ENCODE measurements around the gene DNAH9. TPM values are rescaled to one million over a fixed set of nuclear protein-coding genes. Genes with fewer than 3 reads are reported as not detected.
"Not testable (repeated sequence)": the region's sequence is repeated elsewhere in the genome, so short reads cannot be mapped to it uniquely, and the experiment has no call there.

DNAH9 gene
- total RNA-seq, 1 donor from 2014 or later = 1.7 TPM

DNA sequence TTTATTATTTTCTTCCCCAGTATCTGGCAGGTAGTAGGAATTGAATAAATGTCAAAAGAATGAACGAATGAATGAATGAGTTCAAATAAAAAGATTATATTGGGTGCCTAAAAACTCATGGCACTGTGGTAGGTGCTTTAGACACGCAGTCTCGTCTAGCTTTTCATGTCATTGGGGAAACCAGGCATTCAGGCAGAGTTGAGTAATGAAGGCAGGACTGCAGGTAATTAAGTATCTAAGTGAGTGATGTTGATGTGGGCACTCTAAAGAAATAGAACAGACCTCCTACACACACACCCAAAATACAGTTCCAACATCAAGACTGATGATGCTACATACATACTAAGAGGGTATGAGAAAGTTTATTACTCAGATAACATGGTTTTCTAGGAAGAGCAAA lies 302.4 kb downstream of the DNAH9 start:
- no peak for DNase-seq (ENCODE audit: low spot score)

DNA sequence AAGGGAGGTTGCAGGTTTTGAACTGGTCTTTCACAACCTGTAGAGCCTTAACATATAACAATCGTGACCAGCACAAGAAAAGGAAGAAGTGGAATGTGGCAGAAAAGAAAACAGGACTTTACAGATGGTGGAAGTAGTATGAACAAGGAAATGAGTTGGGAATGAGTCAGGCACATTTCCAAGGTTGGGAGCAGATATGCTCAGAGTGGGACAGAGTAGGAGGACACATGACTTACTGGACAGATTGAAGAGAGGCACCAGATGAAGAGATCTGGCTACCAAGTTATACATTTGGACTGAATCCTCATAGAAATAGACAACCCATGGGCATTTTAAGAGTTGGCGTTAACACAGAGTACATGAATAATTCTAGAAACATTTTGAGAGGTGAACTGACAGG lies 303.7 kb downstream of the DNAH9 start:
- no peak for DNase-seq (ENCODE audit: low spot score)

DNA sequence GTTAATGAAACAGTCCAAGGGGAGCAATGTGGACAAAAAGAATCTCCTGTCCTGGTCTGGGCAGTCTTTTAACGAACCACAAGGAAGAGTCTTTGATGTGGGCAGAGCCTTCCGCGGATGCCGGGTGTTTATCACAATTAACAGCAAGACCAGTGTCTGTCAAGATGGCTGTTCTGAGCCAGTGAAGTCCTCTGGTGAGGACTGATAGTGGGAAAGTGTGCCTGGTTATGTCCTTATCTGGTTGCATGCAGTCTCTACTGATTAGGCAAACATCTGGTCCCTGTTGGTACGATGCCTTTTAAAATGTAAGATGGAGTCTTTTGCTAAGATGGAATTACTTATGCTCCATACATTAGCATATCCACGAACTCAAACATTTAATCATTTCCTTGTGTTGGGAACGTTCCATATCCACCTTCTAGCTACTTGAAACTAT lies 310.5 kb downstream of the DNAH9 start:
- DNase-seq (ENCODE audit: low spot score) = no peak

DNA sequence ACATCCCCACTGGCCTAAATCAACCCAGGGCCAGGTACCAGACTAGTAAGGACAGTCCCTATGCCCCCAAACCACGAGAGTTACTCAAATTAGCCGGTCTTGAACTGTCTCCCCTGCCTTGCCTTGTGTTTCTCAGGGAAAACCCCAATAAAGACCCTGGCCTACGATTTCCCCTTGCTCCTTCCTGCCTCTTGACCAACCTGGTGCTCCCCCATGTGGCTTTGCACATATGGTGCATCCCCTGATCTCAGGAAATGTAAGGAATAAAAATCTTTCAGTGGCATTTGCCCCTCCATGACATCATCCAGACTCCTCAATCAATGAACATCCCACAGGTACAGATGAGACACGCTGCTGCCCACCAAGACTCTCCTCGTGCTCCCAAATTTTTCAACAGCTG lies 311.1 kb downstream of the DNAH9 start:
- DNase-seq (ENCODE audit: low spot score) = no peak

DNA sequence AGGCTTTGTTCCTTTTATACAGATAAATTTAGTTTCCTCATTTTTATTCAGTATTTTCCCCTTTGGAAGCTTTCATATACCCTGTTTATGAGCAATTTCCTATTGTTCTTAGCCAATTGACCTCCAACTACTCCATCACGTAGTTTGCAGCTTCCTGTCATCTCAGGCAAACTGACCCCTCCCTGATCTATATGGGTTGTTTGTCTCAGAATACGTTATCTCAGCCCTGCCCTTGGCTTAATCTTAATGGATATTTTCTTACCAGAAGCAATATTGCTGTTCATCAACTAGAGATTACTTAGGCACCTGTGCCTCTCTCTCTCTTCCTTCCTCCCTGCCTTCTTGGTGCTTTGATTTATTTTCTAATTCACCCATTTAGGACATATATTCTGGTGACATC lies 317.8 kb downstream of the DNAH9 start:
- no peak for DNase-seq (ENCODE audit: low spot score)

DNA sequence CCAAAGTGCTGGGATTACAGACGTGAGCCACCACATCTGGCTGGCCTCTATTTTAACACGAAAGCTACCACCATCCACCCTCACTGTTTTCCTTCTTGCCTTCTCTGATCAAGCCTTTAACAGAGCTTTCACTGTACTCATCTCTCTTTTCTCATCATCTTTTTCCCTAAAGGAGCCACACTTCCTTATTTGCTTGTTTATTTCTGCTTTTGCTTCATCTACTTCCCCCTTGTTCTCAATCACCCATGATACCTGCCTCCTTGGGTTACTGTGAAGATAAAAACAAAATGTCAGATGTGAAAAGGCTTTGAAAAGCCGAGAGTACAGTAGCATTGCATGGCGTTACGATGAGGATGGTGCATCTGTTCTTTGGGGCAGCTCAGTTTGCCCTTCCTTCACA lies 319.1 kb downstream of the DNAH9 start:
- DNase-seq (ENCODE audit: low spot score) = no peak

DNA sequence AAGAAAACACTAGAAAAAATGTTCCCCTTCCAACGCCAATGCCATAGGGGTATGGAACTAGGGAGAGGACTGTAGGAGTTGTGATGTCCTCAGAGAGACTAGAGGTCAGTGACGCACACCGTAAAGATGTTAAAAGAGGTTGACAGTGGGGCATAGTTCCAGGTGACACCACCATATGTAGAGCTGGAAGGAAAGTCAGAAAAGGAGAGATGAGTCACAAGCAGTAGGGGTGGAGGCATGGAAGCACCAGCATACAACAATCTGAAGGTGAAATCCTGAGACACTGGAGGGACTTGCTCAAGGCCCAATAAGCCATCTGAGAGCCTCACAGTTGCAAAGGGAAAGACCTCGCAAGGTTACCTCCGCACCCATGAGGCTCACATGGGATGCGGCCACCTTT lies 323.0 kb downstream of the DNAH9 start:
- DNase-seq (ENCODE audit: low spot score) = no peak

DNA sequence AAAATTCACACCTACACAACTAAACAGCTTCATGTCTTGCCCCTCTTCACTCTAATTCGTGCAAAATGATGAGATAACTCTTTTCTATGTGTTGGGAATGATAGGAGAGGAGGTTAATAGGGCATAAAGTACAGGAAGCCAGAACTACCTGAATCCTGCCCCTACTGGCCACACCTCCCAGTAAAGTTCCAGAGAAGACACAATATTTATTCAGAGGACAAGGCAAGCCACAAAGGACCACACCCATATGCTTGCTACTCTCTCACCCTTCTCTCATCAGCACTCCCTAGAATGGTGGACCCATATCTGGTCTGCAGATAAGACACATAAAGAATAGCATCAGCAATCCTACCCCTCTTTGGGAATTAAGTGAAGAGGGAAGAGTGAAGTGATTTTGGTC lies 324.4 kb downstream of the DNAH9 start:
- no peak for DNase-seq (ENCODE audit: low spot score)

DNA sequence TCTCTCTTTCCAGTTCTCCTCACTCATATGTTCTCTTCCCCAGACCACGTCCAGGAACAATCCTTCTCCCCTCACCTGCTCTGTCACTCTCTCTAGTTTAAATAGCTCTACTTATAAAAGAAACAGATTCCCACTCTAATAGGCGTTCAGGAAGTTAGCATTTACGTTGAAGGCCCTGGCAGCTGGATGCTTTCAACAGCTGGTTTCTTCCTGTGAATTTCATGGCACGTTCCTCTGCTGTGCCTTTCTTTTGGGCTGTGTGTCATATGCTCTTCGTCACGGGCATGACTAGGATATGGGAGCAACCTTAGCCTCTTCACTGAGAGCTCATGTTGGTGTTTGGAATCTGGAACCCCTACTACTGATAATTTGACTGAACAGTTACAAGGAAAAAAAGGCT lies 325.8 kb downstream of the DNAH9 start:
- no peak for DNase-seq (ENCODE audit: low spot score)

DNA sequence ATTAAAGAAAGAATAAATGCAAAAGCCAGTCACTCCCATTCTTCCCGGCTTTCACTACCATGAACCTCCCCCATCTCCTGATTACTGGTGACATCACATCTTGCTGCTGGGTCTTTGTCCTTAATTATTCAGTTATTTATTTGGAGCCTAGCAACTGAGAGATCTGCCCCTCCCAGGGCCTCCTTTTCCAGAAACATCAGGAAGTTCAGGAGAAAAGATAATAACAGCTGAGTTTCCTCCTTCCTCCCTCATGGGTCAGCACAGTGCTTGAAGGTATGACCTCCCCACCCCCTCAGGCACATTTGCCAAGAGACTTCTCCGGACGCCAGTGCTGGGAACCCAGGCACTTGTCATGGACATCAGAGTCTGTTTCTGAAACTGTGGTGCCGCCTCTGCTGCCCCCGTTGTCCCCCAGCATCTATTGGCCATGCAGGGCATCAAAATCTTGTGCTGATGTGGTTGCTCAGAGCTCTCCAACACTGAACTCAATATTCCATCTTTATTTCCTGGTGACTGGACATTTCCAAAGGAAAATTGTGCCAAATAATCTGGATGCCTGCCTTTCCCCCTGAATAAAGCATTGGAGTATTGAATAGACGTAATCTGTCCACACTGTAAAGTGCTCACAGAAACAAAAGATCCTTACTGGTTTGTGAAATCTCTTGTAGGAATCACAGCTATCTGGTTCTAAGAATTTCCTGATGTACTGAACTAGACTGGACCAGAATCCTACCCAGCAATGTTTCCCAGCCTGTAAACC lies 327.2 kb downstream of the DNAH9 start:
- DNase-seq (ENCODE audit: low spot score) = no peak

DNA sequence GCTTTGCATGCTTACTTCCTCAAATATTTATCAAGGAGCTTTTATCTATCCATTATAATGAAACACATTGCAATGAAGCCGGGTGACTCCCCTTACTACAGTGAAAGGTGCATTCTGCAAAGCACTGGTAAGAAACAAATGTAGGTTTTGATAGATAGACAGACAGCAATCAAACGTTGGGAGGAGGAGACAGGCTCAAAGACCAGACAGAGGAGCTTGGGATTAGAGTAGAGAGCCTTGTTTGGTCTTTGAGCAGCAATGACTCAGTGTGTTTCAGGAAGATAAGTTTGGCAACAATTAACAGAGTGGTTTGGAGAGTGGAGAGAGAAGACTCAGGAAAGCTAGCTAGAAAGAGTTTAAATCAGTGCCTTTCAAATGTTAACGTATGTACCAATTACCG lies 330.2 kb downstream of the DNAH9 start:
- DNase-seq (ENCODE audit: low spot score) = no peak

DNA sequence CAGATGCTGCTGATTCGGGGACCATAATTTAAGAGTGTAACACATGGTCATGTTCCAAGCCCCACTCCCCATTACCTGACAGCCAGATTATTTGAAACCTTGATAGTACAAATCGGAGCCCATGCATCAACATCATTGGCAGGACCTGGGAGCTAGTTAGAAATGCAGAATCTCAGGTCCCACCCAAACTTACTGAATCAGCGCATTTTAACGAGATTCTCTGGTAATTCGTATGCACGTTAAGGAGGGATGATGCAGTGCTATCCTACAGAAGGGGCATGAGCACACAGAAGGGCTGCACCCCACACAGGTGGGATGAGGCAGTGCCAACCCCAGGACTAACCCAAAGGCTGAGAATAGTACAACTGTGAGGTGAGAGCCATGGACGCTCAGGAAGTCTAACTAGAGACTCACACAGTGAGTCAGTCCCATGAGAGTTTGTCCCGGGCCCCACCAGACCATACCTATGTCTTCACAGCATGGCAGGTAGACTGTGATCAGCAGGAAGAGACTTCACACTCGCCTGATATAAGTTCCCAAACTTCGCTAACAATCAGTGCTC lies 334.1 kb downstream of the DNAH9 start:
- DNase-seq (ENCODE audit: low spot score) = no peak

DNA sequence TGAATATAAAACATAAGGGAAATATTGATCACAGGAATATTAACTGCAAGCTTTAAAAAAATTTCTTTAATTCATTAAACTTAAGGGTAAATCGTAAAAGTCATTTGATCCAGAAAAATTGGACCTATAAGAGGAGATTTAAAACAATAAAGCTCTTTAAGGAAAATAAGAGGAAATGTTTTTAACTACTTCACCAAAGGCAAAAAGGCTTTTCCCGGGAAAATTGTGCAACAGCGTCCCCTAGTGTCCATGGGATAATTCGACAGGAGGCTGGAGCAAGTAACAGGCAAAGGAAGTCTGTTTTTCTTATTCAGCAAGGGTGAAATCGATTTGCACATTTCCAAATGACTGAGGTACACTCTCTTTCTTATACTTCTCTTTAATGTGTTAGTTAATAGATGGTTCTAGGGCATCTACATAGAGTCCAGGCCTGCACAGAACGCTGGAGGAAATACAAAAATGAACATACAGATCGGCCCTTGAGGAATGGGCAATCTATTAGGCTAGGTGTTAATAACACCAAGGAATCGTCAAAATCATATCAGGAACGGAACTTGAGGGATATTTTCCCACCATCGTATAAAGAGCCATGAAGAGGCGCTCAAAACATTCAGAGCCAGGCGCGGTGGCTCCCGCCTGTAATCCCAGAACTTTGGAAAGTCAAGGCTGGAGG lies 337.6 kb downstream of the DNAH9 start:
- DNase-seq (ENCODE audit: low spot score) = peak; percentile 69

DNA sequence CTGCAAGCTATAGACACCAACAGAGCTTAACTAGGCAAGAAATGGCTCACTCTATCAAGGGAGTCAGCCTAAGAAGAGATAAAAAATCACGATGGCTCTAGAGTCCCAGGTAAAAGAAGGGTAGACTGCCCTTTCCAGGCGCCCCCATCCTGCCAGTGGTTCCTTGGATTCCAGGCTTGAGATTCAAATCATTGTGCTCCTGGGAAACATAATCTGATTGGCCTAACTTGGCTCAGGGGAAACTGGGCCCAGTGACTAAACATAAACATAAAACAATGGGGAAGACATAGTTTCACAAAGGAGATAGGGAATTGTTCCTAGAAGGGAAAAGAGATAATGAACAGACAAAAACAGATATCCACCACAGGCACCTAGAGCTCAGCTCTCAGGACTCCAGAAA lies 342.6 kb downstream of the DNAH9 start:
- no peak for DNase-seq (ENCODE audit: low spot score)

DNA sequence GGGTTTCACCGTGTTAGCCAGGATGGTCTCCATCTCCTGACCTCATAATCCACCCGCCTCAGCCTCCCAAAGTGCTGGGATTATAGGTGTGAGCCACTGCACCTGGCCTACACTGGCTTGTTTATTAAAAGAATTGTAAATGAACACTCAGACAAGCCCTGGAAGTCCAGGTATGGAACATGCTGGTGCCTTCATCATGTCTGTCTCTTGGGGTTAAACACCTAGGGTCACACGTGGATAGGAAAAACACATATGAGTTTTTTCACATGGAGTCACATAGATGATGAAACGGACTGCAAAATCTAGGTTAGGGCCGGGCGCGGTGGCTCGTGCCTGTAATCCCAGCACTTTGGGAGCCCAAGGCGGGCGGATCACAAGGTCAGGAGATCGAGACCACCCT lies 344.8 kb downstream of the DNAH9 start:
- DNase-seq (ENCODE audit: low spot score) = not testable (repeated sequence)

DNA sequence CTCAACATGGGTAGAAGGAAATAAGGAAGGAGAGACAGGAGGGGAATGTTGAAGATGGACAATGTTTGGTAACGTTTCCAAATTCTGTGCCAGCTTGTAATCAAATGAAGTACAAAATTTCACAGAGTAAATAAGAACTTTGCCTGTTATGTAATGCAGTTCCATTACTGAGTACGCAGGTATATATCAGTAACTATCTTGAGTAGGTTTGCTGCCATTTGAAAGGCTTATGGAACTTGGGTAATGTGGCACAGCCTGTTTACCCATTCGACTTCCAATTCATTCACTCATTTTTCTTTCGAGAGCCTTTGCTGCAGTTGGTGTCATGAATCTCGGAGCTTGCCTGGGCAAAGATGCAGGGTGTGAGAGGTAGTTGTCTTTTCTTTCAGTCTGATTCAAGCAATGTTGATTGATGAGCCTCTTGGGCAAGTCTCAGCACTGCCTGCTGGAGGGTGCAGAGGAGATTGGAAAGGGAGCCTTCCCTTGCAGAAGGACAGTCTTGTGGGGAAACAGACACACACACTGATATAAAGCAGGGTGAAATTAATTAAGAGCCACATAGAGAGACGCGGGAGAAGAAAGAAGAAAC lies 345.6 kb downstream of the DNAH9 start:
- no peak for DNase-seq (ENCODE audit: low spot score)

DNA sequence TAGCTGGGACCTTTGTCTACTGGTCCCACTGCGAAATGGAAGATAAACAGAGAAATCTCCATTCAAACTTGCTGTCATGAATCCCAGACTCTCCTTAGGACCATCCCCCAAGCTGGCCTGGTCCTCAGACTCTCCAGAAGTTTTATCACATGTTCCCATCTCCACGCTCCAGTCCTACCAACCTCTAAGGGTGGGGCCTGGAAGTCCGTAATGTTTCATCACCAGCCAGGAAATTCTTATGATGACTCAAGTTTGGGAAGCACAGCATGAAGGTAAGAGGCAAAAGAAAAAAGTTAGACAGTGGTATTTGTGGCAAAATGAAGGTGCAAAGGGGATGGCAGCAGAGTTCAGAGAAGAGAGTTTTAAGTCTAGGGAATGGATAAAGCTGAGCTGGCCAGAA lies 346.3 kb downstream of the DNAH9 start:
- no peak for DNase-seq (ENCODE audit: low spot score)

DNA sequence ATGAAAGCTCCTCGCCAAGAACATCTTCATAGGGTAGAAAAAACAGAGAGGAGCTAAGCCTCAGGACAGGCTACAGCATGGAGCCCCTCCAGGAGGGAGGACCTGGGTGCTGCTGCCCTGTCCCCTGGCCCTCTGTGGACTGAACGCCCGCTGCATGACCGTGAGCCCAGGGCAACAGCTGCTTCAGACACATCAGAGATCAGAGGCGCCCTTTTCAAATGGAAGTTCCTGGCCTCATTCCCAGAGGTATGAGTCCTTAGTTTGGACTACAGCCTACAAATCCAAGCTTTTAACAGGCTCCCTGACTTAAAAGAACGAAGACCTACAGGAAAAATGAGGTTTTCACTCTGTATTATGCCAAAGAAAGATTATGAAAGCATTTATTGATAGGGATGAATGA lies 350.5 kb downstream of the DNAH9 start:
- DNase-seq (ENCODE audit: low spot score) = no peak

DNA sequence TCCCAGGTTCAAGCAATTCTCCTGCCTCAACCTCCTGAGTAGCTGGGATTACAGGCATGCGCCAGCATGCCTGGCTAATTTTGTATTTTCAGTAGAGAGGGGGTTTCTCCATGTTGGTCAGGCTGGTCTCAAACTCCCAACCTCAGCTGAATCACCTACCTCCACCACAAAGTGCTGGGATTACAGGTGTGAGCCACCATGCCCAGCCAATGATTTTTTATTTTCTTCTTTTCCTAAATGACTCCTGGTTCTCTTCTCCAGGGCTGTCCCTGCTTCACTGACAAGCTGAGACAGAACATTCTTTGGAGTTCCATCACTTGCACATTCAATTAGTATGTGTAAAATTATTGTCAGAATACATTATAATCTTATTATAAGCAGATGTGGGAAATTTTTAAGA lies 351.3 kb downstream of the DNAH9 start:
- not testable (repeated sequence) for DNase-seq (ENCODE audit: low spot score)

DNA sequence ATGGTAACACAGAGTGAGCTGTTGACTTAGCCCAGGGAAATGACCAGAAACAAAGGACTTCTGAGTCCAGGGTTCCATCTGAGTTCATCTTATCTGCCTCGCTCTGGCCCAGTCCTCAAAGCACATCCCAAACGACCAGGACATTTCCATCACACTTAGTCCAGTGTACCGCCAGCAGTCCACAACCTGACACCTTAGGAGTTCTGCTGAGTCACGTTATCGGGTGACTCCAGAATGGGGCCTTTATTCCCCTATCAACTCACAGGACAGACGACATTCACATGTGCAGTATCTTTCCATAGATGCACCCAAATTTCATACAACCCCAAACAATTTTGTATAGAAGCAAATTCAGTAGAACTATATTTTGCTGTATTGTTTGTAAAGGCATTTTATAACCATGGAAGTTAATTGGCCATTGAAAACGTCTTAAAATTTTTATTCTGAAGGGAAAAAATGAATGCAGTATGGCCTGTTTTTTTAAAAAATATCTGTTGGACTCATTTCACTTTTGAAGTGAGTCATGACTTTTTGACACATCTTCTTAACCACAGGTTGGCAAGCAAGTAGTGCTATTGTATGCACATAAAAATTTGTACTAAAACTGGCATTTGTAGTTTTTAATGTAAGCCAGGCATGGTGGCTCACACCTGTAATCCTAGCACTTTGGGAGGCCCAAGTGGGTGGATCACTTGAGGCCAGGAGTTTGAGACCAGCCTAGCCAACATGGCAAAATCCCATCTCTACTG lies 352.7 kb downstream of the DNAH9 start:
- DNase-seq (ENCODE audit: low spot score) = no peak

DNA sequence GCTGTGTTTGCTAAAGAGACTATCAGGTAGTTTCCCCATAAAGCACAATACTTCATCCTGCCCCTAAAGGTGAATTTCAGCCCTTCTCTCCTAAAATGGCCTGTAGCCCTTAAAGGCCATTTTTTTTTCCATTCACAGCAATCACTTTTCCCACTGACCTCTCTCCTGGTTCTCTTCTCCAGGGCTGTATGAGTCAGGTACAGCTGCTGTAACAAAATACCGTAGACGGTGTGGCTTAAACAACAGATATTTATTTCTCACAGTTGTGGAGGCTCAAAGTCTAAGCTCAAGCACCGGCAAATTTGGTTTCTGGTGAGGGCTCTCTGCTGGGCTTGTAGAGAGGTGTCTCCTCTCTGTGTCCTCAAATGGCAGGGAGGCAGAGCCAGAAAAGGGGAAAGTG lies 354.3 kb downstream of the DNAH9 start:
- no peak for DNase-seq (ENCODE audit: low spot score)

DNA sequence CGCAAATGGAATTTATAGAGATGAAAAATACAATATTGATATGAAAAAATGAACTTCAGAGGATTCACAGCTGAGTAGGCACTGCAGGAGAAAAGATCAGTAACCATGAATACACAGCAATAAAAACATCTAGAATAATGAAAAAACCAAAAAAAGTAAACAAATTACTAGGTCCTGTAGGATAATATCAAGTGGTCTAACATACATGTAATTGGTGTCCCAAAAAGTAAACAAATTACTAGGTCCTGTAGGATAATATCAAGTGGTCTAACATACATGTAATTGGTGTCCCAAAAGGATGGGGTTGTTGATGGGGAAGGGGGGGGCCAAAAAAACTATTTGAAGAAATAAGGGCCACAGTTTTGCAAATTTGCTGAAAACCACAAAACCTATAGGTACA lies 355.7 kb downstream of the DNAH9 start:
- no peak for DNase-seq (ENCODE audit: low spot score)

All from ureter (tissue), 1 donor.